Heart left ventricle (tissue), 13 donors: ENCODE measurements around the gene PLA2G12B.
"Not testable (repeated sequence)": the region's sequence is repeated elsewhere in the genome, so short reads cannot be mapped to it uniquely, and the experiment has no call there.

Experiments
- CTCF ChIP-seq, 12 donors: fragments of 200-600 bp; sonication (generic) in 4 of 12; IDR thresholded peaks; one replicate each; pipeline versions ENCODE4 v1.5.0 to v1.8.0; 2018 to 2022; ENCODE audit warnings: antibody characterized with exemption in 12 of 12, mild to moderate bottlenecking in 5 of 12
- POLR2A ChIP-seq, 2 donors: fragments of 450-650 bp; IDR thresholded peaks; one replicate each; pipeline ENCODE4 v1.6.1; 2017; ENCODE audit warnings: antibody characterized with exemption in 2 of 2, mild to moderate bottlenecking in 2 of 2, moderate library complexity in 2 of 2
- donor health status: ischemic (EF 13 %, LVEDD 7.1; RV severe dilation, severe dysfunction).
- donor health status: DM: no; HTN: yes; CAD: no.
- donor health status: DM: no; HTN: no; CAD: no.
- donor health status: ischemic (EF 25% LVEDD 6.9; RV normal size, moderate dysfunction).
- donor health status: ischemic (EF 25% LVEDD 5.7; RV mildly dilated, moderate dysfunction).
- donor health status: ischemic (EF 35%, LVEDD 5.7; RV mildly dilated, moderate dysfunction).
- donor health status: nonischemic (EF 11% LVEDD 7.7; RV severe dilation, severe dysfunction).
- donor health status: DM: yes; HTN: yes; CAD: no.
- donor health status: PGD.
- donor health status: ischemic (EF 29% LVEDD 5.4; RV normal size, mild dysfunction).
- donor health status: nonischemic (EF 23%, LVEDD 6.1; RV moderate dilation, normal function).

- not testable (repeated sequence) for TF ChIP-seq CTCF, POLR2A (IDR thresholded peaks at IDR 0.05)
These were observed 36.7 kb downstream of the PLA2G12B start for GRCh38 chr10:72917803-72918332.
